Ishikawa (cell line): ENCODE data around the gene U2AF2.

Experiments used
- CEBPB ChIP-seq: IDR thresholded peaks from 2 replicates; pipeline ENCODE4 v1.6.1; 2012
- EGR1 ChIP-seq: IDR thresholded peaks from 2 replicates; pipeline ENCODE4 v1.6.1; 2012
- EP300 ChIP-seq: IDR thresholded peaks from 2 replicates; pipeline ENCODE4 v1.6.1; 2012; ENCODE audit warnings: borderline replicate concordance
- FOXM1 ChIP-seq: IDR thresholded peaks from 2 replicates; pipeline ENCODE4 v1.6.1; 2012; ENCODE audit warnings: low read depth, borderline replicate concordance
- NFIC ChIP-seq: IDR thresholded peaks from 2 replicates; pipeline ENCODE4 v1.6.1; 2012
- TAF1 ChIP-seq: IDR thresholded peaks from 2 replicates; pipeline ENCODE4 v1.6.1; 2012; ENCODE audit warnings: low read depth, mild to moderate bottlenecking
- TCF12 ChIP-seq: IDR thresholded peaks from 2 replicates; pipeline ENCODE4 v1.6.1; 2012; ENCODE audit warnings: low read depth
- TEAD4 ChIP-seq: IDR thresholded peaks from 2 replicates; pipeline ENCODE4 v1.6.1; 2012
- YY1 ChIP-seq: IDR thresholded peaks from 2 replicates; pipeline ENCODE4 v1.6.1; 2012; ENCODE audit warnings: low read depth
- ZBTB7A ChIP-seq: IDR thresholded peaks from 2 replicates; pipeline ENCODE4 v1.6.1; 2012; ENCODE audit warnings: low read depth
- TF ChIP-seq, protein P1 (sequence below): IDR thresholded peaks from 2 replicates; pipeline ENCODE4 v1.6.1; 2012
- TF ChIP-seq, protein P2 (sequence below): IDR thresholded peaks from 2 replicates; pipeline ENCODE4 v1.6.1; 2012

The U2AF2 gene

GRCh38 chr19:55720801-55721200 is 66.0 kb downstream of the U2AF2 start:
- no peak for TF ChIP-seq CEBPB
- TF ChIP-seq, protein P1, sequence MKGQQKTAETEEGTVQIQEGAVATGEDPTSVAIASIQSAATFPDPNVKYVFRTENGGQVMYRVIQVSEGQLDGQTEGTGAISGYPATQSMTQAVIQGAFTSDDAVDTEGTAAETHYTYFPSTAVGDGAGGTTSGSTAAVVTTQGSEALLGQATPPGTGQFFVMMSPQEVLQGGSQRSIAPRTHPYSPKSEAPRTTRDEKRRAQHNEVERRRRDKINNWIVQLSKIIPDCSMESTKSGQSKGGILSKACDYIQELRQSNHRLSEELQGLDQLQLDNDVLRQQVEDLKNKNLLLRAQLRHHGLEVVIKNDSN = no peak
- TF ChIP-seq TEAD4 = no peak
- TF ChIP-seq YY1 = no peak
- TF ChIP-seq, protein P2, sequence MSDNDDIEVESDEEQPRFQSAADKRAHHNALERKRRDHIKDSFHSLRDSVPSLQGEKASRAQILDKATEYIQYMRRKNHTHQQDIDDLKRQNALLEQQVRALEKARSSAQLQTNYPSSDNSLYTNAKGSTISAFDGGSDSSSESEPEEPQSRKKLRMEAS = no peak
- no peak for TF ChIP-seq NFIC
- TF ChIP-seq TAF1 = no peak

- no peak for TF ChIP-seq TEAD4
- TF ChIP-seq EP300 = no peak
- no peak for TF ChIP-seq ZBTB7A
- TF ChIP-seq TCF12 = no peak
- TF ChIP-seq YY1 = no peak
- TF ChIP-seq, protein P2 = no peak
- no peak for TF ChIP-seq FOXM1
- no peak for TF ChIP-seq CEBPB
- TF ChIP-seq EGR1 = no peak
Observed at GRCh38 chr19:55723491-55723890, 68.7 kb downstream of the U2AF2 start.
